Dendritic cell treated with granulocyte-macrophage colony-stimulating factor and Interleukin-4, amounts not matched to agents 40 ng/mL and 50 ng/mL, for 4 days (primary cell): ENCODE results near the gene RNU1-2.
"Not testable (repeated sequence)": the region's sequence is repeated elsewhere in the genome, so short reads cannot be mapped to it uniquely, and the experiment has no call there.

Experiments used
- H3K27ac Mint-ChIP-seq: one replicate; pipeline ENCODE4 v1.8.0; 2022; ENCODE audit warnings: mild to moderate bottlenecking, mixed read lengths
- H3K27me3 Mint-ChIP-seq: one replicate; pipeline ENCODE4 v1.8.0; 2022; ENCODE audit warnings: mild to moderate bottlenecking, mixed read lengths
- H3K36me3 Mint-ChIP-seq: one replicate; pipeline ENCODE4 v1.8.0; 2022; ENCODE audit warnings: low read depth, mixed read lengths
- H3K4me1 Mint-ChIP-seq: one replicate; pipeline ENCODE4 v1.8.0; 2022; ENCODE audit warnings: low read depth, mixed read lengths
- H3K4me3 Mint-ChIP-seq: one replicate; pipeline ENCODE4 v1.8.0; 2022; ENCODE audit warnings: mild to moderate bottlenecking, moderate library complexity, mixed read lengths
- H3K9me3 Mint-ChIP-seq: one replicate; pipeline ENCODE4 v1.8.0; 2022; ENCODE audit warnings: mixed read lengths
- intact Hi-C: fragments of 100-400 bp; cut with micrococcal nuclease; formaldehyde crosslinking; loops from one replicate; pipeline ENCODE4 v1.15.0; 2022

Gene RNU1-2

GRCh38 chr1:16874968-16875765, 20.6 kb upstream of the RNU1-2 start:
- H3K9me3 Mint-ChIP-seq, H3K4me3 Mint-ChIP-seq, H3K4me1 Mint-ChIP-seq, H3K36me3 Mint-ChIP-seq, H3K27ac Mint-ChIP-seq, intact Hi-C loops: not testable (repeated sequence)
- peaks cover 56% of the 10 kb centered on the region for H3K27me3 Mint-ChIP-seq

- H3K4me3 Mint-ChIP-seq, H3K27ac Mint-ChIP-seq, H3K9me3 Mint-ChIP-seq, intact Hi-C loops, H3K36me3 Mint-ChIP-seq, H3K4me1 Mint-ChIP-seq: not testable (repeated sequence)
- peaks cover 27% of the 10 kb centered on the region for H3K27me3 Mint-ChIP-seq
Observed at GRCh38 chr1:16881742-16882141, 14.0 kb upstream of the RNU1-2 start.

GRCh38 chr1:16882986-16883385, 12.8 kb upstream of the RNU1-2 start:
- no peak overlapping the region for H3K4me3 Mint-ChIP-seq
- H3K9me3 Mint-ChIP-seq, result no peaks in the 10 kb centered on the region
- intact Hi-C loops, result no loop called here
- H3K36me3 Mint-ChIP-seq, result no peaks in the 10 kb centered on the region
- H3K27ac Mint-ChIP-seq, result no peak overlapping the region
- H3K27me3 Mint-ChIP-seq, result peaks cover 25% of the 10 kb centered on the region
- H3K4me1 Mint-ChIP-seq, result peaks cover 8% of the 10 kb centered on the region

GRCh38 chr1:16884487-16884886, 11.3 kb upstream of the RNU1-2 start:
- H3K36me3 Mint-ChIP-seq, intact Hi-C loops: not testable (repeated sequence)
- H3K4me1 Mint-ChIP-seq, result peaks cover 18% of the 10 kb centered on the region

GRCh38 chr1:16886860-16887605, 8.7 kb upstream of the RNU1-2 start:
- Mint-ChIP-seq H3K36me3 (no peaks in the 10 kb centered on the region), H3K27me3 (peaks cover 12% of the 10 kb centered on the region), H3K9me3 (no peaks in the 10 kb centered on the region), H3K4me3 (no peak overlapping the region), H3K4me1 (peaks cover 18% of the 10 kb centered on the region), H3K27ac (peak overlapping the region; percentile 17)
- intact Hi-C loops, result no loop called here

More at GRCh38 chr1:16884487-16884886, 11.3 kb upstream of the RNU1-2 start:
- H3K27me3 Mint-ChIP-seq, result peaks cover 22% of the 10 kb centered on the region
- H3K4me3 Mint-ChIP-seq, H3K9me3 Mint-ChIP-seq, H3K27ac Mint-ChIP-seq: not testable (repeated sequence)

GRCh38 chr1:16888860-16889816, 6.6 kb upstream of the RNU1-2 start:
- H3K9me3 Mint-ChIP-seq, result no peaks in the 10 kb centered on the region
- H3K4me3 Mint-ChIP-seq, result peak overlapping the region; percentile 81
- no peaks in the 10 kb centered on the region for H3K36me3 Mint-ChIP-seq
- peaks cover 18% of the 10 kb centered on the region for H3K4me1 Mint-ChIP-seq
- peak overlapping the region; percentile 96 for H3K27ac Mint-ChIP-seq
- intact Hi-C loops, result no loop called here
- H3K27me3 Mint-ChIP-seq, result peaks cover 2% of the 10 kb centered on the region

- H3K27ac Mint-ChIP-seq, H3K9me3 Mint-ChIP-seq, intact Hi-C loops, H3K36me3 Mint-ChIP-seq, H3K4me3 Mint-ChIP-seq, H3K27me3 Mint-ChIP-seq: not testable (repeated sequence)
- H3K4me1 Mint-ChIP-seq, result peaks cover 18% of the 10 kb centered on the region
Observed at GRCh38 chr1:16890539-16891021, 5.2 kb upstream of the RNU1-2 start.

GRCh38 chr1:16891057-16891456, 4.7 kb upstream of the RNU1-2 start:
- H3K27me3 Mint-ChIP-seq, H3K36me3 Mint-ChIP-seq, H3K9me3 Mint-ChIP-seq, H3K4me3 Mint-ChIP-seq, H3K27ac Mint-ChIP-seq, intact Hi-C loops: not testable (repeated sequence)
- H3K4me1 Mint-ChIP-seq, result peaks cover 18% of the 10 kb centered on the region

GRCh38 chr1:16892978-16893525, 2.7 kb upstream of the RNU1-2 start:
- H3K4me3 Mint-ChIP-seq, H3K27me3 Mint-ChIP-seq, intact Hi-C loops, H3K9me3 Mint-ChIP-seq, H3K36me3 Mint-ChIP-seq, H3K27ac Mint-ChIP-seq: not testable (repeated sequence)
- H3K4me1 Mint-ChIP-seq, result peaks cover 23% of the 10 kb centered on the region

- H3K27me3 Mint-ChIP-seq, H3K9me3 Mint-ChIP-seq, H3K4me3 Mint-ChIP-seq, intact Hi-C loops, H3K36me3 Mint-ChIP-seq: not testable (repeated sequence)
- Mint-ChIP-seq H3K4me1 (peaks cover 16% of the 10 kb centered on the region), H3K27ac (peak overlapping the region; percentile 2)
Observed at GRCh38 chr1:16893796-16894195, 2.0 kb upstream of the RNU1-2 start.

- H3K36me3 Mint-ChIP-seq, intact Hi-C loops, H3K9me3 Mint-ChIP-seq, H3K4me3 Mint-ChIP-seq, H3K27me3 Mint-ChIP-seq: not testable (repeated sequence)
- H3K4me1 Mint-ChIP-seq, result peaks cover 14% of the 10 kb centered on the region
- H3K27ac Mint-ChIP-seq, result peak overlapping the region; percentile 2
Observed at GRCh38 chr1:16894338-16894737, 1.4 kb upstream of the RNU1-2 start.

GRCh38 chr1:16895233-16895597, 565 bp upstream of the RNU1-2 start:
- H3K36me3 Mint-ChIP-seq, intact Hi-C loops, H3K27me3 Mint-ChIP-seq, H3K9me3 Mint-ChIP-seq: not testable (repeated sequence)
- Mint-ChIP-seq H3K4me1 (peaks cover 14% of the 10 kb centered on the region), H3K27ac (peak overlapping the region; percentile 98), H3K4me3 (peak overlapping the region; percentile 70)

- peak overlapping the region; percentile 98 for H3K27ac Mint-ChIP-seq
- H3K36me3 Mint-ChIP-seq, intact Hi-C loops, H3K27me3 Mint-ChIP-seq, H3K9me3 Mint-ChIP-seq: not testable (repeated sequence)
- peaks cover 22% of the 10 kb centered on the region for H3K4me1 Mint-ChIP-seq
- peak overlapping the region; percentile 70 for H3K4me3 Mint-ChIP-seq
Observed at GRCh38 chr1:16896316-16897055, 706 bp downstream of the RNU1-2 start.
